Stimulated activated CD4-positive, alpha-beta T cell treated with anti-CD3 and anti-CD28 coated beads, Interleukin-1b, Interleukin-23, amount 100 ng/mL, for 48 hours (primary cell): ENCODE results near the gene PRG2.
"Not testable (repeated sequence)": the region's sequence is repeated elsewhere in the genome, so short reads cannot be mapped to it uniquely, and the experiment has no call there.

ENCODE experiments used
- DNase-seq: peaks from one replicate; pipeline ENCODE4 v3.0.0-alpha.2; 2020

PRG2 gene

DNA sequence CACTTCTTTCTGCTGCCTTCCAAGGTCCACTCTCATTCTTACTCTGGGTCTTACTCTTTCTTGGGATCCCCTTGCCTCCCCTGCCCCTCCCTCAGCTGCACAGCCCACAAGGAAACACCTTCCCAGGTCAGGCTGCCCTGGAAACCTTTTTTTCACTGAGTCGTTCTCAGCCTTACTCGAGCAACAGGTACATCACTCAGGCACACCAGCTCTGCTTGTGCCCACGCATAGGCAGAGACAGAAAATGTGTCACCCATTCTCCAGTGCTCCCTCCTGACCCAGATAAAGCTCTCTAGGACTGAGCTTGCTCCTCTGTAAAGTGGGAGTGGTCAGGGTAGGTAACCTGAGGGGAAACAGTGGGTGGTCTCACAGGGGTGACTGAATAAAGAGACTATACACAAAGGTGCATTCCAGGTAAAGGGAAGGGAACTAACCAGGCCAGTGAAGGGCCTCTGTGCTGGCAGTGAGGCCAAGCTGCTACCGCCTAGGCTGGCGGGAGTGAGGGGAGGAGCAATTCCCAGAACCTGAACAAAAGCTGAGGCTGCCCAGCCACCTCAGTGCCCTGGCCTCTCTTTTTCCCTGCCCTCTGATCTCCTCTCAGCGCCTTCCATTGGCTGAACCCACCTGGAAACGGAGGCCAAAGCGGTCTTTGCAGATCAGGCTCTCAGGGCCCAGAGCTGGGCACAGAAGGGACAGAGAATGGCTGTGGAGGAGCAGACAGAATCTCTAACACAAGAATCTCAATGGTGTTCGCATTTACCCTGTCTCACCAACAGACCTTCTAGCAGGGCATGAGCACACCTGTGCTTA, 25.4 kb downstream of the PRG2 start:
- no peak for DNase-seq

DNA sequence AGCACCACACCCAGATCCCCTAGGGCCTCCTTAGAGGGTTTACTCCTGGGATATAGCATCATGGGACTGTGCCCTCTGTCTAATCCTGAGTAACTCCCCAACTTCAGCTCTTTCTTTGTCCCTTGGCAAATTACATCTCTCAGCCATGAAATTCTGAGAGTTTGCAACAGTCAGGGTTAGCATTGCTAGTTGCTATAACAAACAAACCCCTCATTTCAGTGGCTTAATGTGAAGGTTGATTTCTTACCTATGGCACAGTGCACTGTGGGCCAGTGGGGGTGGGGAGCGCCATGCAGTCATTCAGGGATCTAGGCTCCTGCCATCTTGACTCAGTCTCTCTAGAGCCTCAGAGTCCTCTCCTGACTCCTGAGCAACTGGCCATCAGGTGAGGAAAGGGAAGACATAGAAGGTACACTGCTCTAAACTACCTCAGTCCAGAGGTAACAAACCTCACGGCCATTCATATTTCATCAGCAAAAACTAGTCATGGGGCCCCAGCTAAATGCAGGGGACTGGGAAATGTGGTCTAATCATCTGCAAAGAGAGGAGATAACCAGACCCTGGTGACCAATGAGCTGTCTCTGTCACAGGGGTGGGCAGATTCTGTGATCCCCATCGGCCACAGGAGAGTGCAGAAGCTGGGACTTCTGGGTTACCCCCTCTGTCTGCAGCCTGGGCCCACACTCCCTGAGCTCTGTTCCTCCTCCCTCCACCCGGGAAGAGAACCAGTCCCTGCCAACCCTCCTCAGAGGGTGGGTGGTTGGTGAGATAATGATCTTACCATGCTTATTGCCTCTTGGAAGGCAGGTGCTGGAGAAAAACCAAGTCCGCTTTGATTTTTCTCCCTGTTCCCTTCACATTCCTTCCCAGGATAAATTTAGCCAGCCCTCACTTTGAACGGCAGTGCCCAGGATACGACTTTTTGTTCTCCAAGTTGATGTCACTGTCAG, 27.0 kb downstream of the PRG2 start:
- no peak for DNase-seq

DNA sequence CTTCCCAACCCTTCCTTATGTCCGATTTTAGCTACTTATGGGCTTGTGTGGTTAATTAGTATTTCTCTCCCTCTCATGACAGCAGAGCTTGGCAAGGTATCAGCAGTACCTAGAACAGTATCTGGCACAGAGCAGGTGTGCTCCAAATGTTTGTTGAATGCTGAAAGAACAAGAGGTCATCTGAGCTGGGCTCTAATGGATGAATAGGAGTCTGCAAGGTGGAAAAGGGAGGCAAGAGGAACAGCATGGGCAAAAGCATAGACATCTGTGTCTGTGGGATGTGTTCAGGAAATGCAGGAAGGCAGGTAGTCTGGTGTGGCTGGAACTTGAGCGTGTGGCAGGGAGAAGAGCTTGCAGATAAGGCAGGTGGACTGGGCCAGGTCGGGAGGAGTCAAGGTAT, 28.5 kb downstream of the PRG2 start:
- DNase-seq = no peak

DNA sequence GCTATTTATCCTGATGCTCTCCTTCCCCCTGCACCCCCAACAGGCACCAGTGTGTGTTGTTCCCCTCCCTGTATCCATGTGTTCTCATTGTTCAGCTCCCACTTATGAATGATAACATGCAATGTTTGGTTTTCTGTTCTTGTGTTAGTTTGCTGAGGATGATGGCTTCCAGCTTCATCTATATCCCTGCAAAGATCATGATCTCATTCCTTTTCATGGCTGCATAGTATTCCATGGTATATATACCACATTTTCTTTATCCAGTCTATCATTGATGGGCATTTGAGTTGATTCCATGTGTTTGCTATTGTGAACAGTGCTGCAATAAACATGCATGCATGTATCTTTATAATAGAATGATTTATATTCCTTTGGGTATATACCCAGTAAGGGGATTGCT, 29.0 kb downstream of the PRG2 start:
- DNase-seq = not testable (repeated sequence)

DNA sequence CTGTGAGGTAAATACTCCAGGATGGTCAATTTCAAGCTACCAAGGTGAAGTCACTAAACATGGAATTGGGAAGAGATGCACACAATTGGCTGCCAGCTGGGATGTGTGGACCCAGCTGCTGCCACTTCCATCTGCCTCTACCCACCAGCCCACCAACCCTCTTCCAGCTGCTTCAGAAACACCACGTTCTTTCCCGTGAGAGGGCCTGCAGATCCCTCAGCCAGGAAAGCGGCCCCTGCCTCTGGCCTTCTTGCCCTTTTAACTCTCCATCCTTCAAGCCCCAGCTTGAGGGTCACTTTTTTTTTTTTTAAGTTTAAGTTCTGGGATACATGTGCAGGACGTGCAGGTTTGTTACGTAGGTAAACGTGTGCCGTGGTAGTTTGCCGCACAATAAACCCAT, 29.5 kb downstream of the PRG2 start:
- DNase-seq = no peak

DNA sequence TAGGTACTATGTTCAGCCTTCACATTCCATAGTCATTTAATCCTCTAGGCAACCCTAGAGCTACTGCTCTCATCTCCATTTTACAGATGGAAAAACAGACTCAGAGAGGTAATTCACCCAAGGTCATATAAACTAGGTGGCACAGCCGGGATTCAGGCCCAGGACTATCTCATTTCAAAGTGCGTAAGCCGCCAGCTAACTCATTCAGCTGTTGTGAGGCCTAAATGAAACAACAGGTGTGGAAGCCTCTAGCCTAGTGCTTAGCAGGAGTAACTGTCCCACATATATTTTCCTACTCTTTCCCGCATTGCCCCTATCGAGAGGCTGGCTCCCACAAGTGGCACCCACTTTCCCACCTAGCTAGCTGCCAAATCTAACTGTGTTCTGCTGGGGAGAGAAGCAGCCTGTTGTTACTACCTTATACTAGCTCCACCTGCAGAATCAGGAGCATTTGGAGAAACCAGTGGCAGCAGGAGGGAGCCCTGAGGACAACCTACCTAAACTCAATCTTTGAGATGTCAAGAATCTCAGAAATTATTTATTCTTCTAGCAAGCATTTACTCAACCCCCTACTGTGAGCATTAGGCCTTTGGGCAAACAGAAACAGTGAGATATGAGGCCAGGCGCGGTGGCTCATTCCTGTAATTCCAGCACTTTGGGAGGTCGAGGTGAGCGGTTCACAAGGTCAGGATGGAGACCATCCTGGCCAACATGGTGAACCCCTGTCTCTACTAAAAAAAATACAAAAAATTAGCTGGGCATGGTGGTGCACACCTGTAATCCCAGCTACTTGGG, 30.4 kb downstream of the PRG2 start:
- DNase-seq = no peak

DNA sequence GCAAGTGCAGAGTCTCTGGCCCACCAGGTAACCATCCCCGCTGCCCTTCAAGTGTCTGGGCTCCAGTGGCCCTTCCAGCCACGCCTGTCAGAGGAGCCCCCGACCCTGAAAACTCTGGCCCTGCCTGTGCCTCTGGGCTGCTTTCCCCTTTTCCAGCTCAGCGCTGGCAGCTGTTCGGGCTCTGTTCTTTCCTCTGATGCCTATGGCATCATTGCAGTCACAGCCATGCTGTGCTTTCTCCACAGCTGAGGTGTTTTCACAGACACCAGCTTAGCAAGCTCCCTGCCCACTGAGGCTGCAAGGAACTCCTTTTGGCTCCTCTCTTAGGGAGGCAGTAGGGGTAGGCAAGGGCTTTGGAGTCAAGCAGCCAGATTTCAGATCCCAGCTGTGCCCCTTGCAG, 31.1 kb downstream of the PRG2 start:
- no peak for DNase-seq

DNA sequence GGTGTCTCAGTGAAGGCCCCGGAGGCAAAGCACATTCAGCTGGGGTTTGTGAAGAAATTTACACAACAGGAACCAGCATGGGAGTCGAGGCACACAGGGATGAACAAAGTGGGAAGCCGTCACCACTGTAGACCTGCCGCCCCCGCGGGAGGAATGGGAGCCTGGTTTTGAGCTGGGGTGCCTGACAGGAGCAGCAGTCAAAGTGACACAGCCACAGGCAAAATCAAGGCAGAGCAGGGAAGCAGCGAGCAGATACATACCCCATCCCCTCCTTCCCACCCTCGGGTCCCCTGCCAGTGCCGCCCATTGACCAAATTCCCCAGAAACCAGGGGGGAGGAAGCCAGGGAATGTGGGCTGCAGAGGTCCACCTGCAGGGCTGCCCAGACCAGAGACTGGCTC, 31.5 kb downstream of the PRG2 start:
- DNase-seq = no peak

DNA sequence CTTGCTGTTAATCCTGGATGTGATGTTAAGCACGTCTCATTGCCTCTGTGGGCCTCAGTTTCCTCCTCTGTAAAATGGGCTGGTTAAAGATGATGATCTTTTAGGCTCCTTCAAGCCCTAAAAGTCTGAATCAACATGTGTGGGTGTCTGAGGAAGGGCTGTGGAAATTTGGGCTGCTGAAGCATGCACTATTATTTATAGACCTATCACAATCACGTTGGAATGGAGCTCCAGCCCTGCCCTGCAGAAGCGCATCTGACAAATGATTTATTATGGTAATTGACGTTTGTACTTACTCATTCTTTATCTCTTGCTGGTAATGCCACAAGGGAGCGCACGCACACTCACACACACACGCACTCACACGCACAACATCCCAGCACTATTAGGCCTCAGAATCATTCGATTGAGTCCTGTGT, 31.9 kb downstream of the PRG2 start:
- DNase-seq = no peak

DNA sequence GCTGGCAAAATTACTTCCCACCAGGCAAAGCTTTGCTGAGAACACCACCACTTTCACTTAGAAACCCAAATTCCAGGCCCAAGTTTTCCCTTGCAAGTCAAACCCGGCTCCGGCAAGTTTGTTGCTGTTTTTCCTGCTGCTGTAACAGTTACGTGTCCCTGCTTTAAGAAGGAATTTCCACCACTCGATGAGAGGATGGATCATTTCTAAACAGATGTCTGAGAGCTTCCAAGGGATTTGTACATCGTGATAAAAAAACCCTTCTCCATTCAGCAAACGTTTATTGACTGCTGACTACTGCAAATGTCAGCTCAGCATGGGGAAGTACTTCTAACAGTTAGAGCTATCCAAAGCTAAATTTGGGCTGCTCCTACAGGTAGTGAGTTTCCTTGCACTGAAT, 32.6 kb downstream of the PRG2 start:
- DNase-seq = no peak

DNA sequence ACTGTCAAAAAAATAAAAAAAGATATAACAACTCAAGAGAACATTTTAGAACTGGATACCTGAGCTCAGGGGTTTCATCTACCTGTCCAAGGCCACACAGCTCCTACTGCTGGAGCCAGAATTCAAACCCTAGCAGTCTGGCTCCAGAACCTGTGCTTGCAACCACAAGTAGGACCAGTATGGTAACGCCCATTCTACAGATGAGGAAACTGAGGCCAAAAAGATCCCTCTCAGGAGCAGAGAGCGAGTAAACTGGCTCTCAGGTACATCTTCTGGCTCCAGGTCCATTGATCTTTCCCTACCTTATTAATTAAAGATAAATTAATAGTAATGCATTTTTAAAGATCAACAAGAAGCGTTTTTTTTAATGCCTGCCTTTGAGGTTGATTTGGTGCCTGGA, 33.1 kb downstream of the PRG2 start:
- DNase-seq = no peak

DNA sequence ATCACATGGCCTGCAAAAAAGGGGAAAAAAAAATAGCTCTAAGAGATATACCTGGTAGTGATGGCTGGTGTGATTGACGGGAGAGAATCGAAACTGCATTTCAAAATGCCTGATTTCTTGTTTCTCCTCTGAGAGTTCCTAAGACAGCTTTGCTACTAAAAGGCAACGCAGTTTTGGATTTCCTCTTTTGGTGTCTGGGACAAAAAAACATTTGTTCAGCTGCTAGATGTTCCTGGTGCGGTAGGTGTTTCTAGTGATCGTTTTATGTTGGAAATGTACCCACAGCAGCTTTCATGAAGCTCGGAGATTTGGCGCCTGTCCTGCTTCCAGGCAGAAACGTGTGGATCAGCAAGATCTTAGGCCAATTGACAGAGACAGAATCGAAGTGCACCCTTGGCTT, 34.2 kb downstream of the PRG2 start:
- no peak for DNase-seq

DNA sequence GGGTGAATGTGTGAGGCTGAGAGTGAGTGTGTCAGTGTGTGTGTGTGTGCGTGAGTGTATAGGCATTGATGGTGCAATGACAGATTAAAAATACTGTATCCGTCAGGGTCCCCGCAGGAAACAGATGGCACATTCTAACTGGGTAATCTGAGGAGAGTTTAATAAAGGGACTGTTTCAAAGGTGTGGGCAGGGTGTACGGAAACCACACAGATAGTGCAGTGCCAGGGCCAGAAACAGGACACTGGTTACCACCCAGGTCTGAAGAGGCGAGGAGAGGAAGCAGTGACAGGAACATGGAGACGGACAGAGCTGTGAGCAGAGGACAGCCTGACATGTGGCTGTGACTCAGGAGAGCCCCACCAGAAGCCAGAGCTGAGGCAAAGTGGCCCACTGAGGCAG, 35.8 kb downstream of the PRG2 start:
- DNase-seq = no peak

DNA sequence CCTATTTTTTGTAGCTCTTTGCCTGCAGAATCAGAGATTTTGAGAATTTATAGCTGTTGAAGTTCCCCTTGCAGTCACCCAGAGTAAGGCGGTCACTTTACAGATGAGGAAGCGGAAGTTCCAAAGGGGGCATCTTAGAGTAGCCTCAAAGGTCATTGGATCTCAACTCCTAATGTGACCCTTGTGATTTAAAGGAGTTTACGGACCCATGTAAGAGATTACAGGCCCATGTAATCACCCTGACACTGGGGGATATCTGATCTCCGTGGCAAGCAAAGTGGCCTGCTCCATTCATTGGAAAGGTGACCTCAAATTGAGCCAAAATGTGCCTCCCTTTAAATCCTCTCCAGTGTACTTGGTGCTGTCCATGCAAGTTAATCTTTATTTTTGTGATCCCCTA, 36.6 kb downstream of the PRG2 start:
- DNase-seq = no peak

DNA sequence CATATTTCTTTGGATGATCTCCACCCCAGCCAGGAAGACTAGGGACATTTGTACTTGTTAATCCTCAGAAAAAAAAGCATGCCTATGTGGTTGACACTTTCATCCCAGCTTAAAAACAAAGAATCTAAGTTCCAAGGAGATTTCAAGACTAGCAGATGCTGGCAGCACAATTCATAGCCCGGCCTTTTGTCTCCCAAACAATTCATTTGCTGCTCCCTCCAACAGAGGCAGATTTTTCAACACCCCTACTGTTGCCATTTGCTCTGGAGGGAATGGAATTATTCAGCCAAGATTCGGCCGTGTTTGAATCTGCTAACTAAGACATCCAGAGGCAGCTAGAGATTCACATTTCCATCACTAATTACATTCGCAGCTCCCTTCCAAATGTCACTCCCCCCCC, 37.0 kb downstream of the PRG2 start:
- no peak for DNase-seq

DNA sequence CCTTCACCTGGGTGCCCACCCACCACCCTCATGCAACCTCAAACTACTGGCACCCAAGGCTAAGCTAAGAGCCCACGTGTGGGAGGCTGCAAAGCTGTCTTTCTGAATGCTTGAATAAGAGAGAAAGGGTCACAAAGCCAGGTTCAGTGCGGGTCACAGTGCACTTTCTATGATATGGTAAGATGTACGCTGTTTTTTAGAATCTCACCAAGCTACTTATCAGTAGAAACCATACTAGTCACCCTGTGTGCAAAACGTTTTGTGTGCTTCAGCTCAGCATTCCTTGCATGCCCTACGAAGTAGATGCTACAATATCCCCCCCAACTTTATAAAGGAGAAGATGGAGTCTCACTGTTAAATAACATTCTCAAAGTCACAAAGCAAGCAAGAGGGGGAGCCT, 37.4 kb downstream of the PRG2 start:
- DNase-seq = no peak

DNA sequence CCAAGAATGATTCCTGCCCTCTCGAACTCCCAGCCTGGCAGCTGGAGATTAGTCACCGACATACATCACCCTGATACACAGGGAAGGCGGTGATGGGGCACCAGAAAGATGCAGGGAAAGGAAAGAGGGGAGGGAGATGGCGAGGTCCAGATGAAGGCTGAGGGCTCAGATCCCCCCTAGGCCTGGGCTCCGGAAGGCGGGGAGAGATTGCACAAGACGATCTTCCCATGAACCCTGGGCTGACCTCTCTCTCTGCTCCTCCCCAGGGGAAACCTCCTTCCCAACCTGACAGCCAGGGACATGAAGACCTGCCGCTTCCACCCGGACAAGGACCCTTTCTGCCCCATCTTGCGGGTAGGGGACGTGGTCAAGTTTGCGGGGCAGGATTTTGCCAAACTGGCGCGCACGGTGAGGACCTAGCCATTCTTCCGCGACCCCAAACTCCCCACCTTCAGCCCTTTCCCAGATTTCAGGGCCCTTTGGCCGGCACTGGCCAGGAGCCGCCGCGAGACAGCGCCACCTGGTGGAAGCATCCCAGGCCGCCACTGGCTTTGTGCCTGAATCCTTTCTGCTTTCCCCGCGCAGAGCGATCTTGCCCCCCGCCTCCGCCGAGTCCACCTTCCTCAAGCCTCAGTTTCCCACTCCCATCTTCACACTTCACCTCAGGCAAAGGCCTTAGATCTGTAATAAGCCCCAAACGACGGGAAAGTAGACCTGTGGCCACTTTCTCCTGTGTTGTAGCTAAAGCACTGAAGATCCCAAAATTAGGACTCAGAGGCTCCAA, 40.8 kb downstream of the PRG2 start:
- DNase-seq = peak; percentile 48

DNA sequence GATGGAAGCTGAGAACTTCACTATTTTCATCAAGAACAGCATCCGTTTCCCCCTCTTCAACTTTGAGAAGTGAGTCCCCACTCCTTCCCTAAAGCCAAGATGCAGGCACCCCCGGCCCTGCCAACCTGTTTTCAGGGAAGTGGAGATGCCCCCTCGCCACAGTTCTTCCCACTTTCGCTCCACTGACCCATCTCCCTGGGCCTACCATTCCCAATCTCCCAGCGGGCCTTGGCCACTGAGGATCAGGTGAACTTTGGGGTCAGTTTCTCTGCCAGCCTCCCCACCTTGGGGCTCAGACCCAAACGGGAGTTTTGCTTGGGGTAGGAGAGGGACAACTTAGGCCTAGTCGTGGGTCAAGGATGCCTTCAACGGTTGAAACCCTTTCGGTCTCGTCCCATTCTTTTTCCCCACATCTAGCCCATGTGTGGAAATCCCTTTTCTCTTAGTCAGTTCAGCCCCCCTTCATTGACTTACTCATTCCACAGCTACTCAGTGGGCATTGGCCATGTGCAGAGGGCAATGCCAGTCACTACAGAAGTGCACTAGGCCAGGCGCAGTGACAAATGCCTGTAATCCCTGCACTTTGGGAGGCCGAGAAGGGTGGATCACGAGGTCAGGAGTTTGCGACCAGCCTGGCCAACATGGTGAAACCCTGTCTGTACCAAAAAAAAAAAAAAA, 41.7 kb downstream of the PRG2 start:
- DNase-seq = no peak

DNA sequence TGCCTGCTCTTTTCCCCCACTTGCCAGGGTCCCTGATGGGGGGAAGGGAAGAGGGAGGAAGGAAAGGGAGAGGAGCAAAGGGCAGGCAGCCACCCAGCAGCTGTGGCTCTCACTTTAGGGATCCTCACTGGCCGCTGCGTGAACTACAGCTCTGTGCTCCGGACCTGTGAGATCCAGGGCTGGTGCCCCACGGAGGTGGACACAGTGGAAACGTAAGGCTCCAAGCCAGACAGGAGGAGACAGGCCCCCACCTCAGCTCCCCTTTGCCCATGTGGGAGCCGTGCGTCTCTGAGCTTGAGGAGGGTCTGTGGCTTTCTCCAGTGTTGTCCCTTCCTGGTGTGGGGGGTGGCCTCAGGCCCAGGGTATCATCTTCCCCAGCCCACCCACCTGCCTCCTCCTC, 42.4 kb downstream of the PRG2 start:
- DNase-seq = no peak

DNA sequence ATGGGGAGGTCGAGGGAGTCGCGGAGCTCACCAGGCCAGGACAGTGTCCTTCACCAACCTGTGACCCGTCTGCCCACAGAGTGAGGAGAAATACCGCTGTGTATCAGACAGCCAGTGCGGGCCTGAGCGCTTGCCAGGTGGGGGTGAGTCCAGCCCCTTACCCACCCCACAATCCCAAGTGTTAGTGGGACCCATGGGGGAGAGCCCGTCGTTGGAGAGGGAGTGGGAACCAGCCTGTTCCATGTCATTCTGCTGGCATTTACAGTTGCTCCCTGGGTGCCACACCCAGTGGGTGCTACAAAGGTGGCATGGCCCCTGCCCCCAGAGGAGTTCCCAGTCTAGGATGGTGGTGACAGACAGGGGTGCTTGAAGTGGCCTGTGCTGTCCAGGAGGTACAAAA, 43.1 kb downstream of the PRG2 start:
- no peak for DNase-seq

DNA sequence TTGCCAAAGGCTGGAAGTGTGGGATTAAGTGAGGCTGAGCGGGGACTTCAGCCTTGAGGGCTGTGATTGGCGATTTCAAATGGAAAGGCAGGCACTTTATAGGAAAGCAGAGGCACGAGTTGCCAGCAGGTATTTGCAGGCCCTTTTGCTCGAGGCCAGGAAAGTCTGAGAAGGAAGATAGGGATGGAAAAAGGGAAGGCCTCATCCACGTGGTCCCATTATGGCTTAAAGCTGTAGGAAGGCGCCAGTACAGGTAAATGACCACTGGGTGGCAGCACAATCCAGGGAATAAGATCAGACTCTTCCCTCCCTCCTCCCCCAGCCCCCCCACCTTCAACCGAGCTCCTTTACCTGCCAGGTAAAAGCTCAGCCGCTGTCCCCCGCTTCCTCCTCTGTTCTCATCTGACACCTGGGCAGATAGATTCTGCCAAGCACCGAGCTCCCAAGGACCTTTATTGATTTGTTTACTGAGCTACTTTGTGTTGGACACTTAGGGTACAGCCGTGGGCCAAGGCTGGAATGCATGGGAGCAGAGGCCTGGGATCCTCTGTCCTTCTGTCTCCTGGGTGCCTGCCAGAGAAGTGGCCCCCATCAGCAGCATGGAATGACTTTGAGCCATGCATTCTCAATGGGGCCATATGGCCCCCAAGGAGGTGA, 44.8 kb downstream of the PRG2 start:
- peak; percentile 67 for DNase-seq
